HEK293 (cell line): ENCODE data around the gene CAPN12.

Source experiments
- MZF1 ChIP-seq: fragments of 450-650 bp; formaldehyde crosslinking; IDR thresholded peaks from 2 replicates; pipeline ENCODE4 v1.5.1; 2017; ENCODE audit warnings: missing biosample characterization, missing genetic modification characterization, borderline replicate concordance
- SP2 ChIP-seq: fragments of 450-650 bp; formaldehyde crosslinking; IDR thresholded peaks from 2 replicates; pipeline ENCODE4 v1.5.1; 2016; ENCODE audit warnings: missing biosample characterization, missing genetic modification characterization
- TCF7L2 ChIP-seq: IDR thresholded peaks from 2 replicates; pipeline ENCODE4 v1.6.1; 2011; ENCODE audit warnings: low read depth, mild to moderate bottlenecking, inconsistent platforms, low read length, moderate library complexity, borderline replicate concordance
- ZFP41 ChIP-seq: fragments of 450-650 bp; formaldehyde crosslinking; IDR thresholded peaks from 2 replicates; pipeline ENCODE4 v1.5.1; 2016; ENCODE audit warnings: missing biosample characterization, missing genetic modification characterization, borderline replicate concordance
- ZNF248 ChIP-seq: fragments of 450-650 bp; formaldehyde crosslinking; IDR thresholded peaks from 2 replicates; pipeline ENCODE4 v1.5.1; 2017; ENCODE audit warnings: missing biosample characterization, missing genetic modification characterization
- TF ChIP-seq, protein P1 (sequence below): fragments of 450-650 bp; formaldehyde crosslinking; IDR thresholded peaks from 2 replicates; pipeline ENCODE4 v1.5.1; 2016; ENCODE audit warnings: missing biosample characterization, missing genetic modification characterization
- TF ChIP-seq, protein P2 (sequence below): IDR thresholded peaks from 2 replicates; pipeline ENCODE4 v1.6.1; 2011; ENCODE audit warnings: mild to moderate bottlenecking, low read depth, low read length, borderline replicate concordance

DNA sequence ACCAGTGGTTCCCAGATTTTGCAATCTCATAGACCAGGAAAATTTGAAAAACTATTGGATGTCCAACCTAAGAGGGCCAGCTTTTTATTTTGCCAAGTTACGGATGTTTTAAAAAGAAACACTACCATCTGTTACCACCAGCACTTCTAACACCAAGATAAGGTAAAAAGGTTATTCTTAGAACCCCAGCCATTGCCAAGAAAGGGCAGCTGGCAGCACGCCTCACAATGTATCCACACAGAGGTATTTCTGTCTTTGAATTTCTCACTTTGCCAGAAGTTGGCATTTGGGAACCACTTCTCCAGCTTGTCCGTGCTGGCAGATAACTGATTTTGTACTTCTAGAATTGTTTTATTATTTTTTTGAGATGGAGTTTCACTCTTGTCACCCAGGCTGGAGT is 28.7 kb downstream of the CAPN12 start:
- TF ChIP-seq, protein P1, sequence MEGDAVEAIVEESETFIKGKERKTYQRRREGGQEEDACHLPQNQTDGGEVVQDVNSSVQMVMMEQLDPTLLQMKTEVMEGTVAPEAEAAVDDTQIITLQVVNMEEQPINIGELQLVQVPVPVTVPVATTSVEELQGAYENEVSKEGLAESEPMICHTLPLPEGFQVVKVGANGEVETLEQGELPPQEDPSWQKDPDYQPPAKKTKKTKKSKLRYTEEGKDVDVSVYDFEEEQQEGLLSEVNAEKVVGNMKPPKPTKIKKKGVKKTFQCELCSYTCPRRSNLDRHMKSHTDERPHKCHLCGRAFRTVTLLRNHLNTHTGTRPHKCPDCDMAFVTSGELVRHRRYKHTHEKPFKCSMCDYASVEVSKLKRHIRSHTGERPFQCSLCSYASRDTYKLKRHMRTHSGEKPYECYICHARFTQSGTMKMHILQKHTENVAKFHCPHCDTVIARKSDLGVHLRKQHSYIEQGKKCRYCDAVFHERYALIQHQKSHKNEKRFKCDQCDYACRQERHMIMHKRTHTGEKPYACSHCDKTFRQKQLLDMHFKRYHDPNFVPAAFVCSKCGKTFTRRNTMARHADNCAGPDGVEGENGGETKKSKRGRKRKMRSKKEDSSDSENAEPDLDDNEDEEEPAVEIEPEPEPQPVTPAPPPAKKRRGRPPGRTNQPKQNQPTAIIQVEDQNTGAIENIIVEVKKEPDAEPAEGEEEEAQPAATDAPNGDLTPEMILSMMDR (tag by site-specific recombination) = no peak
- no peak for TF ChIP-seq MZF1 (tag by site-specific recombination)
- no peak for TF ChIP-seq ZNF248
- TF ChIP-seq TCF7L2 = no peak
- TF ChIP-seq, protein P2, sequence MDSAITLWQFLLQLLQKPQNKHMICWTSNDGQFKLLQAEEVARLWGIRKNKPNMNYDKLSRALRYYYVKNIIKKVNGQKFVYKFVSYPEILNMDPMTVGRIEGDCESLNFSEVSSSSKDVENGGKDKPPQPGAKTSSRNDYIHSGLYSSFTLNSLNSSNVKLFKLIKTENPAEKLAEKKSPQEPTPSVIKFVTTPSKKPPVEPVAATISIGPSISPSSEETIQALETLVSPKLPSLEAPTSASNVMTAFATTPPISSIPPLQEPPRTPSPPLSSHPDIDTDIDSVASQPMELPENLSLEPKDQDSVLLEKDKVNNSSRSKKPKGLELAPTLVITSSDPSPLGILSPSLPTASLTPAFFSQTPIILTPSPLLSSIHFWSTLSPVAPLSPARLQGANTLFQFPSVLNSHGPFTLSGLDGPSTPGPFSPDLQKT = no peak
- TF ChIP-seq ZFP41 (tag by site-specific recombination) = no peak
- TF ChIP-seq SP2 (tag by site-specific recombination) = no peak
